Upper lobe of left lung (tissue), 4 donors: ENCODE measurements around the gene ADM.

Experiments
- CTCF ChIP-seq, 6 experiments: fragments of 450-650 bp in 4 of 6; fragments of 200-600 bp in 2 of 6; sonication (generic) in 2 of 6; IDR thresholded peaks; one replicate each; pipeline ENCODE4 v1.5.1; 2016 to 2019; ENCODE audit warnings: antibody characterized with exemption in 6 of 6
- POLR2AphosphoS5 ChIP-seq, 2 donors: sonication (generic); formaldehyde crosslinking; IDR thresholded peaks; one replicate each; pipeline ENCODE4 v1.5.1; 2017; ENCODE audit warnings: antibody characterized with exemption in 2 of 2

GRCh38 chr11:10318527-10318802 lies 13.6 kb downstream of the ADM start:
- TF ChIP-seq CTCF (IDR thresholded peaks at IDR 0.05) (no peak), POLR2AphosphoS5 (IDR thresholded peaks at IDR 0.05) (no peak)
